Glomerular visceral epithelial cell (primary cell): ENCODE measurements around the gene ERCC6L.

Experiments used
- DNase-seq: peaks from one replicate; pipeline ENCODE4 v3.0.0-alpha.2; 2016; ENCODE audit errors: extremely low spot score

The ERCC6L gene

GRCh38 chrX:72169008-72169728, 69.7 kb downstream of the ERCC6L start:
- no peak for DNase-seq

GRCh38 chrX:72165551-72165950, 73.3 kb downstream of the ERCC6L start:
- DNase-seq, result no peak

DNA sequence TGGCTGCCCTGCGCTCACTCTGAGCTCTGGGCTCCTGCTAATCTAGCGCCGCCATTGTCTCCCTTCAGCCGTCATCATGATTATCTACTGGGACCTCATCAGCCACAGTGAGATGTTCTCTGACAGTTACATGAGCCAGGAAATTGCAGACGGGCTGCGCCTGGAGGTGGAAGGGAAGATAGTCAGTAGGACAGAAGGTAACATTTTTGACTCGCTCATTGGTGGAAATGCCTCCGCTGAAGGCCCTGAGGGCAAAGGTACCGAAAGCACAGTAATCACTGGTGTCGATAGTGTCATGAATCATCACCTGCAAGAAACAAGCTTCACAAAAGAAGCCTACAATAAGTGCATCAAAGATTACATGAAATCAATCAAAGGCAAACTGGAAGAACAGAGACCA, 79.1 kb downstream of the ERCC6L start:
- DNase-seq, result no peak

GRCh38 chrX:72158773-72159172, 80.1 kb downstream of the ERCC6L start:
- DNase-seq, result no peak
